GM19438 (cell line): ENCODE measurements around the gene ARHGEF4.

ENCODE experiments used
- ATAC-seq: cut with Tn5 transposase; IDR thresholded peaks from one replicate; pipeline ENCODE4 v1.9.1; 2021; ENCODE audit warnings: low read depth; ENCODE audit not compliant: unreplicated experiment

ARHGEF4 gene

DNA sequence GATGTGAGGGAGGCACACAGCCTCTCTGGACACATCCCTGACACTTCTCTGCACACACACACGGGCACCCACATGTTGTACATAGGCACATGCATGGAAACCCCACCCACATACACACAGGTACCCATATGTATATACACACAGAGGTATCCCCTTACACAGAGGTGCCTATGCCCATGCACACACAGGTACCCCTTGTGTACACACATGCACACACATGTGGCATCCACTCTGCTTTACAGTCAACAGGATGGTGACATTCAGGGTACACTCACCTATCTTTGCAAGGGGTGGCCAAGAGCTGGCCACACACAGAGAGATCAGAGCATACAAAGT, 197.0 kb downstream of the ARHGEF4 start:
- ATAC-seq, result no peak

DNA sequence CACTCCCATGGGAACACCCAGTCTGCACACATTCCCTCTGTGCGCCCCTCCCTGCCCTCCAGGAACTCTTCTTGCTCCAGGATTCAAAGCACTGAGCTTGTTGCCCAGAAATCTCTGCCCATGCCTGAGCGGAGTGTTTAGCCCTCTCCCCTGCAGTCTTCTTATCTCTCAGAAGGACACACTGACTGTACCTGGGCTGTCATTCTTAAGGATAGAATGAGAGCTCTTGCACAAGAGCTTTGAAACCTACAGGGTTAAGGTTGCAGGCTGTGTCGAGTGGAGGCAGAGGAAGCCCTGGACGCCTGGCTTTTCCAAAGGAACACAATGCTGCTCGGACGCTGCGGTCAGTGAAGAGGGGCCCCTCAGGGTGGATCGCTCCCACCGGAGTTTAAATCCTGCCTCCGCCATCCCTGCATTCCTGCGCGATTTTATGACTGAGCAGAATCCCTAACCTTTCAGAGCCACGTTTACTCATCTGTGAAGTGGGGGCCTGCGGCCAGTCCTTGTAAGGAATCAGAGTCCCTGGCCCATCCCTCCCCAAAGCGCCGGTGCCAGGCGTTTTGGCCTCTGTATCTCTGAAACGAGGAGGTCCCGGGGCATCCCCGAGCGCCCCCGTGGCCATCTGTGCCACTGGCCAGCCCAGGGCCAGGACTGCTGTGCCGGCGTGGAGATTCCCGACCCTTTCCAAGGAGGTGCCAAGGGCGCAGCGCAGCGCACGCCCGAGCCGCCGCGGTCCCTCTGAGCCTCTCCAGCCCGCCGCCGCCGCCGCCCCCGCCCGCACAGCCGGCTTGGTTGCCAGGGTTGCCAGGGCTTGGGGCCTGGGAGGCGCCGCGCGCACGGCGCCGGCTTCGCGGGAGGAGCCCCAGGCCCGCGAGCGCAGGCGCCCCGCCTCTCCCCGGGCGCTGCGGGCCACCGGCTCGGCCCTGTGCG, 197.7 kb downstream of the ARHGEF4 start:
- no peak for ATAC-seq

DNA sequence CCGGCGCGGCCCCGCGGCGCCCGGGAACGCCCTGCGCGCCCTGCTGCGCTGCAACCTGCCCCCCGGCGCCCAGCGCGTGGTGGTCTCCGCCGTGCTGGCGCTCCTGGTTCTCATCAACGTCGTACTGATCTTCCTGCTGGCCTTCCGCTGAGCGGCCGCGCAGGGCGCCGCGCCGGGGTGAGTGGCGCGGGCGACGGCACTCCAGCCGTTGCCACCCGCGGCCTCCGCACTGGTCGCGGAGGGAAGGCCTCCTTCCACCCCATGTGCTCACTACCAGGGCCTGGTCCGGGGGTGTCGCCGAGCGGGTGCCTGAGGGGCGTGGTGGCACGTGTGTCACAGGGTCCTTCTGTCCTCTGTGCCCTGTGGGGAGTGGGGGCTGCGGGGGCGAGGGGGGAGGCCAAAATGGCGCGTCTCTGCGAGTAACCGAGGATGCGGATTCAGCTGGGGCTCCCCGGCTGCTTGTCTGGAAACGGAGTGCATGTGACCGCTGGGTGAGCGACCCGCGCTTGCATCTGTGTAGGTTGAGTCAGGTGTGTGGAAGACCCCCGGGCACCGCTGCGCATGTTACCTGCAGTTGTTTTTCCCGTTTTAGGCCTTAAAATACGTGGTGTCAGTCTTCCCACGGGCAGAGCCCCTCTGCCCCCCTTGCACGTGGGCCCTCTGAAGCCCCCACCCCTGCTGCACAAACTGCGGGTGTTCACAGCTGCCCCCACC, 198.6 kb downstream of the ARHGEF4 start:
- no peak for ATAC-seq

DNA sequence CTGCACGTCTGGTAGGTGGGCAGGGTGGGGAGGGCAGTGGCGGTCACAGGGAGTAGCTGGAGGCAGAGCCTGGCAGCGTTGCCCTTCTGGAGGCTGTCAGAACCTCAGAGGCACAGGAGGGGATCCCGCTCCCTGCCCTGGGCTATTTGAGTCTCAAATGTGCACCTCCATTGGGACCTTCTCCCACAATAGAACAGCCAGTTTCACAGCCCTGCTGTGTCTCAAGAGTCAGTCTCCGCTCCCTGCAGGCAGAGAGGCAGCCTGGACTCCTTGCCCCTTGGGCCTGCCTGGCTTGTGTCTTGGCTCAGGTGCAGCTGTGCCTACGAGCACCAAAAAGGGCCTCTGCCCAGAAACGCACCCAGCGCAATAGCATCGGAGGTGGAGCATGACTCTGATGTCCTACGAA, 199.1 kb downstream of the ARHGEF4 start:
- ATAC-seq, result no peak

DNA sequence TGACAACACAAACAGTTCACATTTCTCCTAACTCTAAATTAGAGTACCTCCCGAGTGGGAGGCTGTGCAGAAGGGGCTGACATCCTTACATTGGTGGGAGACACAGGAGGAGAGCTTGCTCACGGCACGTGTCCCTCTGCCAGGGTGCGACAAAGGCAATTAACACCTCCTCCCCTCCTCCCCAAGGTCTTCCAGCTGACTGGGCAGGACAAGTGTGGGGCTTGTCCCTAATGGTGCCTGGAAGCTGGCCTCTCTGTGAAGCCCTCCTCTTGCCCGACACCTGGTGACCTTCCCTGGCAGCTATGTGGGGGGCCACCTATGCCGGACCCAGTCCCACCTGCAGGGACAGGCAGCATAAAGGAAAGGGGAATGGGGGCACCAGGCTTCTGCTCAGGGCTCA, 199.6 kb downstream of the ARHGEF4 start:
- no peak for ATAC-seq

DNA sequence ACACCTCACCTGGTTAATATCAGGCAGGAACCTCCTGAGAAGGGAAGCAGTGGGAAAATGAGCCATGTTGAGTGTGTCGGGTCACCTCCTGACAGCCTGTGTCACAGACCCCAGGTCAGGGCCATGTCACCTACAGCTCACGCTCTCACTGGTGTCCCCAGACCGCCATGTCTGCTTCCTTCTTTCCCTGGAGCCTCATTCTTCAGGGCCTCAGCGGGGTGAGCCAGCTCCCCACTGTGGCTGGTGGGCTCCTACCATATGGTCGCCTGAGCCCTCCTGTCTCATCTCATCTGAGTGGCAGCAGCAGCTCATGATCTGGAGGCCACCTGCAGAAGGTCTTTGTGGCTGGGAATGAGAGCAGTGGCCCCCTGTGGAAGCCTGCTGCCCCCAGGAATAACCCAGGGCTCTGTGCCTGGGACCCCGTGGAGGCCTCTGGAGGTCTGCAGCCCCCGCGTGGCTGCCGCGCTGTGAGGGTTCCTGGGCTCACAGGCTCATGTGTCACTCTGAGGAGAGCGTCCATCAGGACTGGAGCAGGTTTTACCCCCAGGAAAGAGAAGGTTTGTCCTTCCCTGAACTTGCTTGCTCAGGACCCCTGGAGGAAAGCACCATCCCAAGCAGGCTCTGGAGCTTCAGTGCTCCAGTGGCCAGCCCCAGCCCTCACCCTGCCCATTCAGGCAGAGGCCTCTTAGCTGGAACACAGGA, 200.1 kb downstream of the ARHGEF4 start:
- ATAC-seq, result no peak

DNA sequence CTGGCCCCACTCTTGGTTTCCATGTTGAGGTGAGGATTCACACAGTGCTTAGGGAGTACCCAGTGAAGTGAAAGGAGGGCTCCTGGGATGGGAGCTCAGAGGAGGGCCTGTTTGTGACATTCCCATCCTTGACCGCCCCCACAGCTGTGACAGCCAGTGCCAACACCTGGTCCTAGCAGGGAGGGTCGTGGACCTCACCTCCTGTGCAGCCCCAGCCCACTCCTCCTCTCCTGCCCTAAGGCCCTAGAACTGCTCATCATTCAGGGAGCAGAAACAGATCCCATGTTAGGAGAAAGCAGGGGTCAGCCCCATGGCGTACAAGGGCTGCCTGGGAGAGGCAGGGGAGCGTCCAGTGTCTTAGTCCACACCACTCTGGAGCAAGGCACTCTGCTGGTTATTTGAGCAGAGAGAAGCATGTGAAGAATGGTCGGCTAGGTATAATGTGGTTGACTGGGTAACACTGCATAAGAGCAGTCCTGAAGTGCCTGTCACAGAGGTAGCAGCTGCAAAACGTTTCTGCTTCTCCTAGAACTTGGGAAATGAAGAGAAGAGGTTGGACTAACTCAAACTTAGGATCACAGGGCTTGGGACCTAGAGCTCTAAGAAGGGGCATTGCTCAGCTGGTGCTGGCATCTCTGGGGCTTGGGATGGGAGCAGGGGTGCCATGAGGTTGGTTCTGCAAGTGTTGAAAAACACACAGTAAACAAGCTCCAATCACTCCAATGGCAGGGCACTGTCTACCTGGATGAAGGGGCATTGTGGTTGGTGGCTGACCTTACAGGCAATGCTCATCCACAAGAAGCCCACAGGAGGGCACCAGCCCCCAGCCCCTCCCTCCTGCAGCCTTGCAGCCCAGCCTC, 200.9 kb downstream of the ARHGEF4 start:
- ATAC-seq, result no peak

DNA sequence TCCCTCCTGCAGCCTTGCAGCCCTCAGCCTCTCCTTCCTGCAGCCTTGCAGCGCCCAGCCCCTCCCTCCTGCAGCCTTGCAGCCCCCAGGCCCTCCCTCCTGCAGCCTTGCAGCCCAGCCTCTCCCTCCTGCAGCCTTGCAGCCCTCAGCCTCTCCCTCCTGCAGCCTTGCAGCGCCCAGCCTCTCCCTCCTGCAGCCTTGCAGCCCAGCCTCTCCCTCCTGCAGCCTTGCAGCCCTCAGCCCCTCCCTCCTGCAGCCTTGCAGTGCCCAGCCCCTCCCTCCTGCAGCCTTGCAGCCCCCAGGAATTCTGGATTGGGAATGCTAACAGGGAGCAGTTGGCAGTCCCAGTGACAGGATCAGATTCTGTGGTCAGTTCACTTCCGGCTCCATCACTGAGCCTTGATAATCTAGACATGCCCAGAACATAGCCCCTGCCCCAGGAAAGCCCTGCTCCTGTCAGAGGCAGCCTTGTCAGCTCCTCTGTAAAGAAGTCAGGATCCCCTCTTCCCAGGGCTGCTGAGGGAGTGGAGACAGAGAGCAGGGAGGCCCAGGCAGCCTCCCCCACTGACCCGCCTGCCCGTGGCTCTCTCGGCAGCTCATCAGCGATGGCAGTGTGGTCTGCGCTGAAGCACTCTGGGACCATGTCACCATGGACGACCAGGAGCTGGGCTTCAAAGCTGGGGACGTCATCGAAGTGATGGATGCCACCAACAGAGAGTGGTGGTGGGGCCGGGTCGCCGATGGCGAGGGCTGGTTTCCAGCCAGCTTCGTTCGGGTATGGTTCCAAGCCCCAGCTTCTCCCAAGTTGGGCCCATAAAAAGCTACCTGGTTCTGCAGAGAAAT, 201.8 kb downstream of the ARHGEF4 start:
- no peak for ATAC-seq

DNA sequence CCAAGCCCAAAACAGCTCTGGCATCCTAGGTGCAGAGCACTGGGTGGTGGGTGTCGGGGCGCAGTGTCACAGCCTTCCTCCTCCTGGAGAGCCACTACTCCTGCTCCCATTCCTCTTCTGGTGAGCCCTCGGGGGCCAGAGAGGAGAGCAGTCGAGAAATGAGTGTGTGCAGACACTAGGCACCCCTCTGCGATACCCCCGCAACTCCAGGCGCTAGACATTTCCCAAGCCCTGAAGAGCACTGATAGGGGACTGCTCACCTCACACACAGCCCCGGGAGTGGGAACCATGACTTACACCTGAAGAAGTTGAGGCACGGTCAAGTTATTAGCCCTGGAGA, 202.4 kb downstream of the ARHGEF4 start:
- no peak for ATAC-seq

DNA sequence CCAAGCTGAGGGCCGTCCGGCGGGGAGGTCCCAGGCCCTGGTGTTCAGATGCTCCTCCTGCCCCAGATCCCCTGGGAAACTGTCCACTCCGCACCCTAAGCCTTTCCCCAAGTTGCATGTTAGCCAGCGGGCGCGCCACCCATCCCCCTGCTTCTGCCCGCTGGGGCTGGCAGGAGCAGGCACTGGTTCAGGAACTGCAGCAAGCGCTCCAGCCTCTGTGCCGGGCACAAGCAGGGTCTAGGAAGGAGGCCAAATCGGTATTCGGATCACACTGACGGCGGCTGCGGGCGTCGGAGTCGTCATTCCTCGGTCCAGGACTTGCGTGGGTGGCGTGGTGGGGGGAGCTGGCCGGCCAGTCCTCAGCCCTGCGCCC, 202.8 kb downstream of the ARHGEF4 start:
- no peak for ATAC-seq

DNA sequence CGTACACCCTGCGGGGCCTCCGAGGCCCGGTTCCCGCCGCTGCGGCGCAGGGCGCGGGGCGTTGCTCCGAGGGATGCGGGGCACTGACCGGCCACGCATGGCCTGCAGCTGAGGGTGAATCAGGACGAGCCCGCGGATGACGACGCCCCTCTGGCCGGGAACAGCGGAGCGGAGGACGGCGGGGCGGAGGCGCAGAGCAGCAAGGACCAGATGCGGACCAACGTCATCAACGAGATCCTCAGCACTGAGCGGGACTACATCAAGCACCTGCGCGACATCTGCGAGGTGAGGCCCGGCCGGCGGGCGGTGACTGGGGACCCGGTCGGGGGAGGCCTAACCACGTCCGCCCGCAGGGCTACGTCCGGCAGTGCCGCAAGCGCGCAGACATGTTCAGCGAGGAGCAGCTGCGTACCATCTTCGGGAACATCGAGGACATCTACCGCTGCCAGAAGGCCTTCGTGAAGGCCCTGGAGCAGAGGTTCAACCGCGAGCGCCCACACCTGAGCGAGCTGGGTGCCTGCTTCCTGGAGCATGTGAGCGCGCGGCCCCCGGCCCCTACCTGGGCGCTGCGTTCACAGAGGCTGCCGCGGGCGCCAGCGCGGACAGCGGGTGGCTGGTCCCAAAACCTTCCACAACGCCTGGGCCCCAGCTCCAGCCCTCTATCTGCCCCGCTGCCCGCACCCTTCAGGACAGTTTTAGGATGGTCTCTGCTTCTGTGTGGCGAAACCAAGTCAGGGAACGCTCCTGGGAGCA, 203.4 kb downstream of the ARHGEF4 start:
- ATAC-seq, result no peak

DNA sequence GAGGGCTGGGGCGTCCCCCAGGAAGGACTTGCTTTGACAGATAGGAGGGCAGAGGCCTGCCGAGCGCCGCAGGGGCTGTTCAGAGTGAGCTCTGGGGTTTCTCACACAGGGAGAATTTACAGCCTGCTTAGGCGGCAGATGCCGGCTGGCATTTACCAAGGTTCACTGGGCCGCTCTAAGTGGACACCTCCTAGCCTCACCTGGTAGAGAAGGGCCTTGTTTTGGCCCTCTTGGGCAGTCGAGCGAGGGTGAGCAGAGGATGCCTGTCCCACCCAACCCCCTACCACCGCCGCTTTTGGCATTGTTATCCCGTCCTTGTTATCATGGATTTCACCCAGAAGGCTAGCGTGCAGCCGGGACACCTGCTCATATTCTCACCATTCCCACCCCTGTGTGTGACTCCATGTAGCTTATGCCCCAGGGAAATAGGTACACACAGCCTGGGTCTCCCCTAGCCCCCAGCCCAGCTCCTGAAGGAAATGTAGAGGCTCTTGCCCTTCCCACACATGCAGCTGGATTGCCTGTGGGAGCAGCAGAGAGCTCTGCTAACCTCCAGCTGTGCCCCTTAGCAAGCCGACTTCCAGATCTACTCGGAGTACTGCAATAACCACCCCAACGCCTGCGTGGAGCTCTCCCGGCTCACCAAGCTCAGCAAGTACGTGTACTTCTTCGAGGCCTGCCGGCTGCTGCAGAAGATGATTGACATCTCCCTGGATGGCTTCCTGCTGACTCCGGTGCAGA, 204.1 kb downstream of the ARHGEF4 start:
- ATAC-seq, result no peak

DNA sequence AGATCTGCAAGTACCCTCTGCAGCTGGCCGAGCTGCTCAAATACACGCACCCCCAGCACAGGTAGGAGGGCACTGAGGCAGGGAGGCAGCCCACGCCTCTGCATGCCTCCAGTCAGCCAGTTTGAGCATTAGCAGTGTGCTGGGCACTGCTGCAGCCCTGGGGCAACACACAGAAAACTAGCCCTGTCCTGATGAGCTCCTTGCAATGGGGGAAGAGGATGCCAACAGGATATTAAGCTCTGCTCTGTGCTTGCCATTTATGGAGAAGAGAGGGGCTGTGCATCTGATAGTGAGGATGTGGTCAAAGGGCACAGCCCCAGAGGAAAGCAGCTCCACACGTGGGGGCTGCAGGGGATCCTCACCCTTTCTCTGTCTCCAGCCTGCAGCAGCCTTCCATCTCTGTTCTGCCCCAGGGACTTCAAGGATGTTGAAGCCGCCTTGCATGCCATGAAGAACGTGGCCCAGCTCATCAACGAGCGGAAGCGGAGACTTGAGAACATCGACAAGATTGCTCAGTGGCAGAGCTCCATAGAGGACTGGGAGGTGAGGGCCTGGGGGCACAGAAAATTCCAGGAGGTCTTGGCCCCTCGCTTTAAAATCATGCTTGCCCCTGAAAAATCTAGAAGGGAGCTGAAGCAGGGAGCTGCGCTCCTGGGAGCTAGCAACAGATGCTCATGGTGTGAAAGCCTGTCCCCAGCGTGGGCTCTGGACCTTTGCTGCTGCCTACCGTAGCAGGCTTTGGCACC, 204.9 kb downstream of the ARHGEF4 start:
- ATAC-seq, result no peak

DNA sequence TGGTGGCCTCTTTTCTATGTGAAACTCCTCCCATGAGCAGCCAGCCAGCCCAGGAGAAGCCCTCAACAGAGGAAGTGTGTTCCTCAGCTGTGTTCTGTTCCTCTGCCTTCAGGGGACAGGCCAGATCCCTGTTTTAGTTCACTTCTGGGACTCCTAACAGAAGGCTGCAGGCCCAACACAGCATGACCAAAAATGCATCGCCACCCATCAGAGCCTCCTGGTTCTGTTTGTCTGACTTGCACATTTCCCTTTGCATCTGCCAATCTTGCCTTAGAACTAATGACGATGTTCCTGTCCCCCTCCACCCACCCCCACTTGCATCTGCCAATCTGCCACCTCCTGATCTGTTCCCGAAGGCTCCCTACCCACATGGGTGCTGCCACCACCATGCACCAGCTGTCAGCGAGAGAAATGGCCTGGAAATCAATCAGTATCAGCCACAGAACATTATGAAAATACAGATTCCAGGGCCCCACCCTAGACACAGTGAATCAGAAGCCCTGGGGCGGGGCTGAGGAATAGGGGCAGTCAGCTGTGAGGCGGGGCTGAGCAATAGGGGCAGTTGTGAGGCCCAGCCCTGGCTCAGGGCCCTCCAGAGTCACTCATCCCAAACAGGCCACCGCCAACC, 205.5 kb downstream of the ARHGEF4 start:
- no peak for ATAC-seq

DNA sequence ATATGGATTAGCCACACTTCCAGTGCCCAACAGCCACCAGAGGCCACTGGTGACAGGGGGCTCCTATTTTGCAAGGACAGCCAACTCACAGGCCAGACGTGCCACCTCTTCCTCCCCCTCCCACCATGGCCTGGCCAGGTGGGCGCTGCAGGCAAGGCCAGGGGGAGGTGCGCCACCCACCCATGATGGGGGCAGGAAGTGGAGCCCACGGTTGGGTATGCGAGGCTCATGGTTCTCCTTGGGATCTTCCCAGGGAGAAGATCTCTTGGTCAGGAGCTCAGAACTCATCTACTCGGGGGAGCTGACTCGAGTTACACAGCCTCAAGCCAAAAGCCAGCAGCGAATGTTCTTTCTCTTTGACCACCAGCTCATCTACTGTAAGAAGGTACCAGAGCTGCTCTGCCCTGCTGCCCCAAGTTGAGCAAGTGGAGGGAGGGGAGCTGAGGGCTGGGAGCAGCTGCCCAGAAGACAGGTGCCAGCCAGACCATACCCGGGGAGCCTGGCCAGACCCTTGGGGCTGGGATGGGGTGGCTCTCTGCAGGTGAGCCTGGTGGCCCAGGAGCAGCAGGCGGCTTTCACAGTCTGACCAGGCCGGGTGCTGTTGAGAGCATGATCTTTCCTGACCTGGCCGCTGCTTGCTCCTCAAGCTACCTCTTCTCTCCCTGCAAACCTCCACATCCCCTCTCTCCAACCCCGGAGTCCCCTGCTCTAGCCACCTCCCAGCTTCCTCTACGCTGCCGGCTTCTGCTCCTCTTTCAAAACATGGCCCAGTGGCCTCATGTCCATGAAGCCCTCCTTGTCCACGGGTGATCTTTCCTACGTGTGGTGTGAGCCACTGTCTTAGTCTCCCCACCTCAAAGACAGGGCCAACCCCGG, 206.7 kb downstream of the ARHGEF4 start:
- no peak for ATAC-seq

DNA sequence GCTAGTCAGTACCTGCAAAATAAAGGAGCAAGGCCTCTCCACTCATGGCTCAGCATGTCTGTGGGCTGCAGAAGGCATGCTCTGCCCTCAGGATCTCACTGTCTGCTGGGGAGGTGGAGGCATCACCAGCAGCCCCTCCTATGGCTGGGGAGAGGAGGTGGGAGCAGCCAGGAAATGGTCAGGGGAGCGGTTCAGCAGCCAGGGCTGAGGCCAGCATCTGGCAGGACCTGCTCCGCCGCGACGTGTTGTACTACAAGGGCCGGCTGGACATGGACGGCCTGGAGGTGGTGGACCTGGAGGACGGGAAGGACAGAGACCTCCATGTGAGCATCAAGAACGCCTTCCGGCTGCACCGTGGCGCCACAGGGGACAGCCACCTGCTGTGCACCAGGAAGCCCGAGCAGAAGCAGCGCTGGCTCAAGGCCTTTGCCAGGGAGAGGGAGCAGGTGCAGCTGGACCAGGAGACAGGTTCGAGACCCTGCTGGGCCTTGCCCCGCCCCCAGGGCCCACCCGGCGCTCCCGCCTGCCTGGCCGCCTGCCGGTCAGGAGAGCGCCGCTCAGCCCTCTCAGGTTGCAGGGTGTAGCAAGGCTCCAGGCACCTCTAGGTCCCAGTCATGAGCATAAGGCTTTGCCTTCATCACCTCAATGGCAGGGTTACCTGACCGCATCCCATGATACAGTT, 207.5 kb downstream of the ARHGEF4 start:
- ATAC-seq, result no peak
